Chondrocyte (in vitro differentiated cells): ENCODE data around the gene TEX264. TPM values are rescaled to one million over a fixed set of nuclear protein-coding genes. Genes with fewer than 3 reads are reported as not detected.
"Not testable (repeated sequence)": the region's sequence is repeated elsewhere in the genome, so short reads cannot be mapped to it uniquely, and the experiment has no call there.

Source experiments
- DNase-seq: peaks from one replicate; pipeline ENCODE4 v3.0.0; 2021; ENCODE audit warnings: mixed read lengths, low spot score
- H3K27ac Mint-ChIP-seq: one replicate; pipeline ENCODE4 v1.8.0; 2021; ENCODE audit warnings: mild to moderate bottlenecking, moderate library complexity, mixed read lengths; ENCODE audit not compliant: unreplicated experiment
- H3K27me3 Mint-ChIP-seq: 2 replicates; pipeline ENCODE4 v1.8.0; 2021; ENCODE audit warnings: low read depth, mixed read lengths
- H3K36me3 Mint-ChIP-seq: 2 replicates; pipeline ENCODE4 v1.8.0; 2021; ENCODE audit warnings: low read depth, mixed read lengths
- H3K4me1 Mint-ChIP-seq: 2 replicates; pipeline ENCODE4 v1.8.0; 2021; ENCODE audit warnings: low read depth, mild to moderate bottlenecking, mixed read lengths
- H3K4me3 Mint-ChIP-seq: one replicate; pipeline ENCODE4 v1.8.0; 2021; ENCODE audit warnings: mild to moderate bottlenecking, moderate library complexity, mixed read lengths; ENCODE audit not compliant: unreplicated experiment
- H3K9me3 Mint-ChIP-seq: 2 replicates; pipeline ENCODE4 v1.8.0; 2021; ENCODE audit warnings: low read depth, mixed read lengths
- total RNA-seq: library from RNA; stranded (reverse); gene quantifications from 3 replicates; pipeline ENCODE4 v1.2.1, GENCODE V29; 2021
- TF ChIP-seq, protein P1 (sequence below): fragments of 200-600 bp; sonication (generic); IDR thresholded peaks from 2 replicates; pipeline ENCODE4 v1.5.0; 2021; ENCODE audit warnings: antibody characterized with exemption, mild to moderate bottlenecking, moderate library complexity

TEX264 gene
- total RNA-seq, 1 donor from 2014 or later, result 45.0 TPM

DNA sequence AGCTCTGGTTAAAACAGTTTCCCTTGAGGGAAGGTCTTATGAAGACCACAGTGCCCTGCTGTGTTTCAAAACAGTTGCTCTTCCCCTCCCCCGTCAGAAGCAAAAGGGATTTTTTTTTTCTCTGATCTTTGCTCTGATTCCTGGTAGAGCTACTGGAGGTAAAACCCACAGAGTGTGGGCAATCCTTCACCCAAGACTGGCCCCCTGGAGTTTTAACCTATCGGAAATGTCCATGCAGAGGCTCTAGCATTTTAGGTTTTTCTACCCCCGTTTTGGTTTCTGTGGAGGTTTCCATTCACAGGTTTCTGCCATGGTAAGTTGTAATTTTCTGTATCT lies 63.5 kb downstream of the TEX264 start:
- Mint-ChIP-seq H3K4me1 (no peaks in the 10 kb centered on the region), H3K27me3 (peaks cover 37% of the 10 kb centered on the region), H3K4me3 (no peak overlapping the region), H3K9me3 (no peaks in the 10 kb centered on the region), H3K36me3 (no peaks in the 10 kb centered on the region), H3K27ac (no peak overlapping the region)
- TF ChIP-seq, protein P1, sequence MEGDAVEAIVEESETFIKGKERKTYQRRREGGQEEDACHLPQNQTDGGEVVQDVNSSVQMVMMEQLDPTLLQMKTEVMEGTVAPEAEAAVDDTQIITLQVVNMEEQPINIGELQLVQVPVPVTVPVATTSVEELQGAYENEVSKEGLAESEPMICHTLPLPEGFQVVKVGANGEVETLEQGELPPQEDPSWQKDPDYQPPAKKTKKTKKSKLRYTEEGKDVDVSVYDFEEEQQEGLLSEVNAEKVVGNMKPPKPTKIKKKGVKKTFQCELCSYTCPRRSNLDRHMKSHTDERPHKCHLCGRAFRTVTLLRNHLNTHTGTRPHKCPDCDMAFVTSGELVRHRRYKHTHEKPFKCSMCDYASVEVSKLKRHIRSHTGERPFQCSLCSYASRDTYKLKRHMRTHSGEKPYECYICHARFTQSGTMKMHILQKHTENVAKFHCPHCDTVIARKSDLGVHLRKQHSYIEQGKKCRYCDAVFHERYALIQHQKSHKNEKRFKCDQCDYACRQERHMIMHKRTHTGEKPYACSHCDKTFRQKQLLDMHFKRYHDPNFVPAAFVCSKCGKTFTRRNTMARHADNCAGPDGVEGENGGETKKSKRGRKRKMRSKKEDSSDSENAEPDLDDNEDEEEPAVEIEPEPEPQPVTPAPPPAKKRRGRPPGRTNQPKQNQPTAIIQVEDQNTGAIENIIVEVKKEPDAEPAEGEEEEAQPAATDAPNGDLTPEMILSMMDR, result no peak
- DNase-seq, result no peak

DNA sequence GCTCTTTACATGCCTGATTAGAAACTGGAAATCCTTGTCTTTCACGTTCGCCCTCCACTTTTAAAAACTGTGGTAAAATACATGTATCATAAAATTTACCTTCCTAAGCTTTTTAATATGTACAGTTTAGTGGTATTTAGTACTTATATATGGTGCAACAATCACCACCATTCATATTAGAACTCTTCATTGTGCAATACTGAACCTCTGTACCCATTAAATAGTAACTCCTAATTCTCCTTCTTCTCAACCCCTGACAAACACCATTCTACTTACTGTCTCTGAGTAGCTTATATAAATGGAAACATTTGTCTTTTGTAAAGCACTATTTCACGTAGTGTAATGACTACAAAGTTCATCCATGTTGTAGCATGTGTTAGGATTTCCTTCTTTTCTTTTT lies 64.0 kb downstream of the TEX264 start:
- no peaks in the 10 kb centered on the region for H3K4me1 Mint-ChIP-seq
- H3K9me3 Mint-ChIP-seq, result no peaks in the 10 kb centered on the region
- TF ChIP-seq, protein P1, result no peak
- no peaks in the 10 kb centered on the region for H3K36me3 Mint-ChIP-seq
- no peak for DNase-seq
- peaks cover 37% of the 10 kb centered on the region for H3K27me3 Mint-ChIP-seq
- no peak overlapping the region for H3K4me3 Mint-ChIP-seq
- no peak overlapping the region for H3K27ac Mint-ChIP-seq

DNA sequence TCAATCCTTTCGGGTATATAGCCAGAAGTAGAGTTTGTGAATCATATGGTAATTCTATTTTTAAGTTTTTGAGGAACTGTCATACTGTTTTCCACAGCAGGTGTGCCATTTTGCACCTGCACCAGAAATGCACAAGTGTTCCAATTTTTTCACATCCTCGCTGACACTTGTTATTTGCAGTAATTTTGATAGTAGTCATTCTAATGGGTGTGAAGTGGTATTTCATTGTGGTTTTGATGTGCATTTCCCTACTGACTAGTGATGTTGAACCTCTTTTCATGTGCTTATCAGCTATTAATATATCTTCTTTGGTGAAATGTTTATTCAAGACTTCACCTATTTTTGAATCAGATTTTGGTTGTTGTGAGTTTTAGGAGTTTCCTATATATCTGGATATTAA lies 64.9 kb downstream of the TEX264 start:
- Mint-ChIP-seq H3K36me3 (no peaks in the 10 kb centered on the region), H3K9me3 (no peaks in the 10 kb centered on the region), H3K4me3 (no peak overlapping the region), H3K27ac (no peak overlapping the region), H3K27me3 (peaks cover 35% of the 10 kb centered on the region), H3K4me1 (no peaks in the 10 kb centered on the region)
- TF ChIP-seq, protein P1, result no peak
- DNase-seq, result no peak

DNA sequence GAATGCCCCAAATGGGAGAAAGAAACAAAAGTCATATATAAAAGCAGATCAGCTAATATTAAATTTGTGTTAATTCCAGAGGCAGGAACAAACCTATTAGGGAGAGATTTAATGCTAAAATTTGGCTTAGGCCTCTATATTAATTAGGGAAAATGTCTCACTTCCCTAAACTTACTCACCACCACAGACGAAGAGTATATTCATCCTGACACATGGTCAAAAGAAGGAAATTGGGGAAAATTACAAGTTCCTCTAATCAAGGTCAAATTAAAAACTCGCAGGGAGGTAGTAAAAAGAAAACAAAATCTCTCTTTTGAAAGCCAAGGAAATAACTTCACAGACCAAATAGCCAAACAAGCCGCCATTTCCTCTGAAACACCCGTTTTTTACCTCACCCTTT lies 68.1 kb downstream of the TEX264 start:
- H3K4me3 Mint-ChIP-seq, result no peak overlapping the region
- no peak overlapping the region for H3K27ac Mint-ChIP-seq
- H3K36me3 Mint-ChIP-seq, result no peaks in the 10 kb centered on the region
- DNase-seq, result no peak
- no peaks in the 10 kb centered on the region for H3K9me3 Mint-ChIP-seq
- peaks cover 31% of the 10 kb centered on the region for H3K27me3 Mint-ChIP-seq
- TF ChIP-seq, protein P1, result no peak
- no peaks in the 10 kb centered on the region for H3K4me1 Mint-ChIP-seq

DNA sequence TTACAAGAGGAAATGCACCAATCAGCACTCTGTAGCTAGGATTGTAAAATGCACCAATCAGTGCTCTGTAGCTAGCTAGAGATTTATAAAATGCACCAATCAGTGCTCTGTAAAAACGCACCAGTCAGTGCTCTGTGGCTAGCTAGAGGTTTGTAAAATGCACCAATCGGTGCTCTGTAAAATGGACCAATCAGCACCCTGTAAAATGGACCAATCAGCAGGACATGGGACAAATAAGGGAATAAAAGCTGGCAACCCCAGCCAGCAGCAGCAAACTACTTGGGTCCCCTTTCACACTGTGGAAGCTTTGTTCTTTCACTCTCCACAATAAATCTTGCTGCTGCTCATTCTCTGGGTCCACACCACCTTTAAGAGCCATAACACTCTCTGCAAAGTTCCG lies 71.3 kb downstream of the TEX264 start:
- not testable (repeated sequence) for H3K36me3 Mint-ChIP-seq, DNase-seq, H3K4me1 Mint-ChIP-seq, H3K27ac Mint-ChIP-seq, H3K4me3 Mint-ChIP-seq, H3K9me3 Mint-ChIP-seq
- peaks cover 14% of the 10 kb centered on the region for H3K27me3 Mint-ChIP-seq

DNA sequence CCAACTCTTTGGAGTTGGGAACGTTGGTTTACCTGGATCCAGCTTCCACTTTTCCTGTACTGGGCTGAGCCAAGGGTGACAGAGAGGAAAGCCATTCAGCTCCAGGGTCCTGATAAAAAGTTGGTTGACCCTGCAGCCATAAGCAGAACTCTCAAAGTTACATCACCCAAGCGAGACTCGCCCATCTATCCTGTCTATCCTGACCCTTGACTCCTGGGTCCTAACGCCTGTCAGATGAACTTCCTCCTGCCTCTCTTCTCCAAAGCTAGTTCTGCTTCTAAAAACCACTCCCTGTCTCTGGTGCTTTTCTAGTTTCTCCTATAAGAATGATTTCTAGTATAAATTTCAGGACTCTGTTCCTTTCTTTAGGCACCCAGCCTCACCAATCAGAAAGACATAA lies 71.9 kb downstream of the TEX264 start:
- not testable (repeated sequence) for H3K4me1 Mint-ChIP-seq

More for the DNA sequence above, 71.9 kb downstream of the TEX264 start:
- not testable (repeated sequence) for H3K4me3 Mint-ChIP-seq, H3K9me3 Mint-ChIP-seq, H3K27ac Mint-ChIP-seq, H3K36me3 Mint-ChIP-seq, H3K27me3 Mint-ChIP-seq, DNase-seq
